H1 (cell line): ENCODE results near the gene NDRG2. TPM values are rescaled to one million over a fixed set of nuclear protein-coding genes. Genes with fewer than 3 reads are reported as not detected.
A peak's percentile ranks its signal among the peaks of the same experiment; 100 is the strongest.

ENCODE experiments used
- CTCF ChIA-PET: fragments of 300-600 bp; sonication (Branson Sonifier 250); formaldehyde crosslinking; loops from one replicate; lab custom pipeline; 2021; ENCODE audit not compliant: partially characterized antibody; lab: Charles Lee
- POLR2A ChIA-PET: fragments of 300-600 bp; sonication (Branson Sonifier 250); formaldehyde crosslinking; loops from one replicate; lab custom pipeline; 2021; ENCODE audit warnings: inconsistent platforms; ENCODE audit not compliant: partially characterized antibody; lab: Charles Lee
- DNase-seq, 2 experiments: peaks; one replicate each; pipeline versions ENCODE4 v3.0.0 to v3.0.0-alpha.2; 2010 to 2022; ENCODE audit warnings: low spot score in 2 of 2, low read depth in 1 of 2, mixed read lengths in 1 of 2
- FAIRE-seq: peaks from 2 replicates; lab custom pipeline; 2011; peaks lifted over from hg19 to GRCh38; lab: Jason Lieb, UNC
- H2AFZ ChIP-seq: 2 replicates; pipeline ENCODE4 v1.8.1; 2012; ENCODE audit warnings: low read length, inconsistent platforms
- H2AK5ac ChIP-seq: 2 replicates; pipeline ENCODE4 v1.6.1; 2013; ENCODE audit warnings: low read depth, low read length
- H2BK120ac ChIP-seq: replicated peaks from 2 replicates; pipeline ENCODE3; 2013; ENCODE audit warnings: low read depth, low read length, inconsistent platforms
- H2BK12ac ChIP-seq: 2 replicates; pipeline ENCODE4 v1.6.1; 2013; ENCODE audit warnings: low read depth, low read length
- H2BK15ac ChIP-seq: 2 replicates; pipeline ENCODE4 v1.6.1; 2013; ENCODE audit warnings: low read length
- H2BK20ac ChIP-seq: 2 replicates; pipeline ENCODE4 v1.6.1; 2013; ENCODE audit warnings: low read length
- H2BK5ac ChIP-seq: 2 replicates; pipeline ENCODE4 v1.6.1; 2013; ENCODE audit warnings: low read depth, low read length
- H3K14ac ChIP-seq: 2 replicates; pipeline ENCODE4 v1.6.1; 2013; ENCODE audit warnings: inconsistent platforms; ENCODE audit not compliant: insufficient read length
- H3K18ac ChIP-seq: 2 replicates; pipeline ENCODE4 v1.6.1; 2013; ENCODE audit warnings: low read length; ENCODE audit errors: extremely low read depth
- H3K23ac ChIP-seq: 2 replicates; pipeline ENCODE4 v1.6.1; 2013; ENCODE audit warnings: inconsistent platforms; ENCODE audit not compliant: insufficient read length
- H3K23me2 ChIP-seq: 2 replicates; pipeline ENCODE4 v1.6.1; 2013; ENCODE audit warnings: low read depth, low read length
- H3K27ac ChIP-seq: 2 replicates; pipeline ENCODE4 v1.6.1; 2011; ENCODE audit warnings: low read depth, low read length, inconsistent platforms
- H3K27me3 ChIP-seq, 4 experiments: replicated peaks in 1 of 4; 1 replicate in 1 of 4; 2 replicates in 3 of 4; pipeline versions ENCODE4 v1.6.1 to v1.8.1; 2011 to 2013; ENCODE audit warnings: low read length in 3 of 4, mild to moderate bottlenecking in 3 of 4, inconsistent platforms in 2 of 4, mixed read lengths in 2 of 4, moderate library complexity in 1 of 4; ENCODE audit not compliant: control insufficient read depth in 3 of 4, insufficient read depth in 3 of 4; ENCODE audit errors: extremely low read depth in 1 of 4
- H3K36me3 ChIP-seq, 4 experiments: 2 replicates each; pipeline versions ENCODE4 v1.6.1 to v1.8.1; 2011 to 2013; ENCODE audit warnings: mild to moderate bottlenecking in 4 of 4, low read length in 3 of 4, moderate library complexity in 2 of 4, control low read depth in 1 of 4, inconsistent platforms in 1 of 4; ENCODE audit not compliant: insufficient read depth in 4 of 4, control insufficient read depth in 2 of 4
- H3K4ac ChIP-seq: replicated peaks from 2 replicates; pipeline ENCODE3; 2013; ENCODE audit warnings: low read length, low read depth, mixed read lengths, inconsistent platforms; ENCODE audit not compliant: insufficient read length
- H3K4me1 ChIP-seq, 4 experiments: replicated peaks in 1 of 4; 1 replicate in 1 of 4; 2 replicates in 3 of 4; pipeline versions ENCODE4 v1.6.1 to v1.8.1; 2011 to 2013; ENCODE audit warnings: low read length in 3 of 4, inconsistent platforms in 2 of 4, mixed read lengths in 1 of 4; ENCODE audit not compliant: insufficient read depth in 4 of 4, control insufficient read depth in 3 of 4
- H3K4me2 ChIP-seq, 2 experiments: 2 replicates each; pipeline versions ENCODE4 v1.6.1 to v1.8.1; 2011 to 2013; ENCODE audit warnings: low read depth in 2 of 2, low read length in 2 of 2, control low read depth in 1 of 2, inconsistent platforms in 1 of 2, mild to moderate bottlenecking in 1 of 2; ENCODE audit not compliant: insufficient read depth in 1 of 2
- H3K4me3 ChIP-seq, 4 experiments: fragments of 200-600, 300-600 bp in 1 of 4; sonication (generic), shearing (Covaris generic), sonication (Bioruptor Twin) in 1 of 4; 2 replicates each; pipeline versions ENCODE4 v1.5.1 to v1.8.1; 2011 to 2016; ENCODE audit warnings: low read length in 4 of 4, low read depth in 3 of 4, control low read depth in 2 of 4, inconsistent platforms in 2 of 4, mild to moderate bottlenecking in 2 of 4, mixed read lengths in 1 of 4, moderate library complexity in 1 of 4; ENCODE audit not compliant: insufficient read depth in 2 of 4; ENCODE audit errors: extremely low read depth in 1 of 4
- H3K56ac ChIP-seq: replicated peaks from 2 replicates; pipeline ENCODE3; 2013; ENCODE audit warnings: low read depth, mild to moderate bottlenecking, mixed read lengths, low read length, inconsistent platforms; ENCODE audit not compliant: insufficient read length
- H3K79me1 ChIP-seq: 2 replicates; pipeline ENCODE4 v1.6.1; 2013; ENCODE audit warnings: low read depth, low read length, control low read depth
- H3K79me2 ChIP-seq, 2 experiments: 2 replicates each; pipeline versions ENCODE4 v1.6.1 to v1.8.1; 2012 to 2013; ENCODE audit warnings: low read length in 2 of 2, mild to moderate bottlenecking in 2 of 2, inconsistent platforms in 1 of 2; ENCODE audit not compliant: insufficient read depth in 2 of 2, control insufficient read depth in 1 of 2
- H3K9ac ChIP-seq, 4 experiments: replicated peaks in 1 of 4; 1 replicate in 1 of 4; 2 replicates in 3 of 4; pipeline versions ENCODE4 v1.6.1 to v1.8.1; 2011 to 2013; ENCODE audit warnings: low read depth in 3 of 4, low read length in 3 of 4, control low read depth in 2 of 4, mild to moderate bottlenecking in 2 of 4, moderate library complexity in 2 of 4, inconsistent platforms in 1 of 4; ENCODE audit errors: extremely low read depth in 1 of 4
- H3K9me3 ChIP-seq, 2 experiments: 2 replicates each; pipeline versions ENCODE4 v1.6.1 to v1.8.1; 2012 to 2013; ENCODE audit warnings: mild to moderate bottlenecking in 2 of 2, moderate library complexity in 2 of 2, control low read depth in 1 of 2, inconsistent platforms in 1 of 2, low read depth in 1 of 2, low read length in 1 of 2, mixed read lengths in 1 of 2; ENCODE audit not compliant: insufficient read depth in 2 of 2
- H4K20me1 ChIP-seq, 2 experiments: replicated peaks in 1 of 2; 2 replicates each; pipeline versions ENCODE3 to v1.8.1; 2011 to 2013; ENCODE audit warnings: inconsistent platforms in 2 of 2, low read length in 2 of 2, mild to moderate bottlenecking in 1 of 2; ENCODE audit not compliant: insufficient read depth in 2 of 2, control insufficient read depth in 1 of 2
- H4K5ac ChIP-seq: 2 replicates; pipeline ENCODE4 v1.6.1; 2013; ENCODE audit warnings: low read length, low read depth, mixed read lengths, inconsistent platforms; ENCODE audit not compliant: insufficient read length
- H4K8ac ChIP-seq: 2 replicates; pipeline ENCODE4 v1.8.0; 2013; ENCODE audit warnings: mild to moderate bottlenecking, moderate library complexity, low read length, inconsistent platforms; ENCODE audit not compliant: insufficient read depth; ENCODE audit errors: extremely low read depth
- H4K91ac ChIP-seq: replicated peaks from 2 replicates; pipeline ENCODE3; 2013; ENCODE audit warnings: low read length, mixed read lengths, inconsistent platforms; ENCODE audit not compliant: insufficient read length
- EGR1 ChIP-seq: IDR thresholded peaks from 2 replicates; pipeline ENCODE4 v1.6.1; 2011; ENCODE audit warnings: low read depth, low read length, borderline replicate concordance
- HDAC6 ChIP-seq: IDR thresholded peaks from one replicate; pipeline ENCODE4 v1.7.1; 2012; ENCODE audit warnings: low read depth, mild to moderate bottlenecking, inconsistent platforms, low read length, moderate library complexity
- SIN3A ChIP-seq, 2 experiments: IDR thresholded peaks in 1 of 2; conservative IDR thresholded peaks in 1 of 2; 2 replicates each; pipeline ENCODE4 v1.6.1; 2011 to 2012; ENCODE audit warnings: low read length in 2 of 2, improper control_type of control experiment in 1 of 2, low read depth in 1 of 2, mild to moderate bottlenecking in 1 of 2
- SP1 ChIP-seq: IDR thresholded peaks from 2 replicates; pipeline ENCODE4 v1.6.1; 2011; ENCODE audit warnings: low read depth, low read length
- WGBS, 2 experiments: shearing (Covaris generic) in 1 of 2; methylation state at CpG; one replicate each; pipeline versions ENCODE4 v1.1.6 to v1.1.7; 2013 to 2015; ENCODE audit warnings: low lambda C conversion rate in 2 of 2, mixed read lengths in 2 of 2, inconsistent platforms in 1 of 2, low coverage in 1 of 2, missing lambda C conversion rate in 1 of 2; ENCODE audit not compliant: insufficient replicate concordance in 2 of 2, insufficient coverage in 1 of 2, insufficient read length in 1 of 2; ENCODE audit errors: extremely low coverage in 1 of 2, missing lambda C conversion rate in 1 of 2; 5-methylcytosine and 5-hydroxymethylcytosine counted together
- polyA plus RNA-seq, 7 experiments: library from polyadenylated mRNA; depleted of rRNA in 3 of 7; stranded (reverse) in 5 of 7; unstranded in 2 of 7; fragments of >200 nt in 5 of 7; fragments of 200-250 nt in 2 of 7; gene quantifications; 1 replicate in 5 of 7; 2 replicates in 1 of 7; 4 replicates in 1 of 7; pipeline versions ENCODE4 v1.2.1 to v1.2.3, GENCODE V29; 2011 to 2013; ENCODE audit warnings: missing spikeins in 2 of 7, mixed read lengths in 2 of 7
- total RNA-seq: library from RNA; stranded (reverse); fragmentation: NEBNext Ultra II Directional; extraction: Animal tissue kit (Norgen Biotek cat#: 25700); gene quantifications from 2 replicates; pipeline ENCODE4 v1.2.1, GENCODE V29; 2021

Gene NDRG2
- total and polyA plus RNA-seq, 2 of the 8 experiments (the other 6 are each of a cell fraction or from before 2014, with no cell fraction given): 29.9 to 48.6 TPM

DNA sequence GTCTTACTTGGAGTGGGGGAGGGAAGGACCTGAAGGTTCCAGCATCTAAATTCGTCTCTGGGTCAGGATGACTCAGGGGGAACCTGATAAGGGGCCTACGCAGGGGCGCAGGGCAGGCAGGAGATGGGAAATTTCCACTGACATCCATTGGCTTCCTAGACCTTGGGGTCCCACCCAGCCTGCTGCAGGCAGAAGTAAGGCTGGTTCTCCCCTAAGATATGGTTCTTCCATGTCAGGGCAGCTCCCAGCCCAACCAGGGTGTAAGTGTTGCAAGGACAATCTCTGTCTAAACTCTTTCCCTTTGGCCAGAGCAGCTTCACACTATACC lies 2.1 kb upstream of the NDRG2 start:
- Histone ChIP-seq H3K79me2 (no peaks in the 10 kb centered on the region), H3K4me3 (peak overlapping the region in 1 of 4 experiments; percentile 92; a peak in 1 of 8 replicates), H2BK5ac (0 out of 2 replicates have a peak overlapping the region, but pooled peaks have one; percentile 93), H3K23me2 (peaks cover 15% of the 10 kb centered on the region), H4K5ac (no peak overlapping the region), H3K23ac (no peak overlapping the region), H3K56ac (no peak overlapping the region), H3K4me1 (peaks cover 4 to 22% (median 14%) of the 10 kb centered on the region in 4 experiments; a peak in 6 of 7 replicates), H2BK15ac (no peak overlapping the region), H3K4me2 (peak overlapping the region; percentile 93 to 94; a peak in 3 of 4 replicates), H2AK5ac (no peak overlapping the region), H3K36me3 (no peaks in the 10 kb centered on the region), H2AFZ (no peak overlapping the region), H3K79me1 (no peaks in the 10 kb centered on the region), H2BK20ac (0 out of 2 replicates have a peak overlapping the region, but pooled peaks have one; percentile 53), H4K8ac (no peak overlapping the region), H3K27me3 (peaks cover 2 to 25% (median 21%) of the 10 kb centered on the region in 4 experiments; a peak in 6 of 7 replicates), H4K20me1 (no peaks in the 10 kb centered on the region), H2BK12ac (peak overlapping the region; percentile 78), H3K27ac (no peak overlapping the region), H2BK120ac (no peak overlapping the region), H3K9me3 (no peaks in the 10 kb centered on the region), H3K18ac (no peak overlapping the region), H3K9ac (no peak overlapping the region; a peak in 1 of 7 replicates), H3K4ac (no peak overlapping the region), H4K91ac (peak overlapping the region; percentile 8), H3K14ac (no peak overlapping the region)
- FAIRE-seq (no peak), DNase-seq (no peak)
- TF ChIP-seq HDAC6 (no peak), EGR1 (no peak), SP1 (no peak), SIN3A (conservative IDR thresholded peaks at IDR 0.05 in 1 of 2, IDR thresholded peaks at IDR 0.05 in 1 of 2; ENCODE audit: low read depth in 1 of 2, low read length in 2 of 2) (no peak)
- 58% methylated on average over 3 of the region's 3 CpGs; no CpG with 5 or more reads in 1 of the 2 experiments for WGBS, 2 experiments
- ChIA-PET POLR2A (interaction anchor here (1.1 to 2.3 kb wide), 8 partner anchors 12 to 73 kb away, joined by 3 to 10 read pairs (median 4); no protein-coding TSS in a partner anchor), CTCF (interaction anchor here (0.7 to 2.6 kb wide), 9 partner anchors 9 to 1811 kb away, joined by 3 to 18 read pairs (median 4); partner anchors contain the start of gene ARHGEF40)
